ENCODE data around the gene DOCK2. TPM values are rescaled to one million over a fixed set of nuclear protein-coding genes. Genes with fewer than 3 reads are reported as not detected.

The DOCK2 gene
- total RNA-seq, 4 donors from 2014 or later = 2.3 to 11.2 (median 3.2) TPM

- H3K27me3 ChIP-seq = no peaks in the 10 kb centered on the region
- no peaks in the 10 kb centered on the region for H3K9me3 ChIP-seq
- no peak for DNase-seq (ENCODE audit: low spot score in 2 of 2)
- H3K27ac ChIP-seq = no peak overlapping the region
- no peaks in the 10 kb centered on the region for H3K36me3 ChIP-seq
- 60% methylated on average over 13 of the region's 13 CpGs for WGBS
- H3K4me3 ChIP-seq = no peak overlapping the region
- H3K4me1 ChIP-seq = peaks cover 3% of the 10 kb centered on the region
- no peak for TF ChIP-seq POLR2AphosphoS5 (IDR thresholded peaks at IDR 0.05)
- TF ChIP-seq, protein P1, sequence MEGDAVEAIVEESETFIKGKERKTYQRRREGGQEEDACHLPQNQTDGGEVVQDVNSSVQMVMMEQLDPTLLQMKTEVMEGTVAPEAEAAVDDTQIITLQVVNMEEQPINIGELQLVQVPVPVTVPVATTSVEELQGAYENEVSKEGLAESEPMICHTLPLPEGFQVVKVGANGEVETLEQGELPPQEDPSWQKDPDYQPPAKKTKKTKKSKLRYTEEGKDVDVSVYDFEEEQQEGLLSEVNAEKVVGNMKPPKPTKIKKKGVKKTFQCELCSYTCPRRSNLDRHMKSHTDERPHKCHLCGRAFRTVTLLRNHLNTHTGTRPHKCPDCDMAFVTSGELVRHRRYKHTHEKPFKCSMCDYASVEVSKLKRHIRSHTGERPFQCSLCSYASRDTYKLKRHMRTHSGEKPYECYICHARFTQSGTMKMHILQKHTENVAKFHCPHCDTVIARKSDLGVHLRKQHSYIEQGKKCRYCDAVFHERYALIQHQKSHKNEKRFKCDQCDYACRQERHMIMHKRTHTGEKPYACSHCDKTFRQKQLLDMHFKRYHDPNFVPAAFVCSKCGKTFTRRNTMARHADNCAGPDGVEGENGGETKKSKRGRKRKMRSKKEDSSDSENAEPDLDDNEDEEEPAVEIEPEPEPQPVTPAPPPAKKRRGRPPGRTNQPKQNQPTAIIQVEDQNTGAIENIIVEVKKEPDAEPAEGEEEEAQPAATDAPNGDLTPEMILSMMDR (IDR thresholded peaks at IDR 0.05) = no peak
- TF ChIP-seq EP300 (IDR thresholded peaks at IDR 0.05) = no peak
- no peak for TF ChIP-seq POLR2A (IDR thresholded peaks at IDR 0.05)
Measured at GRCh38 chr5:169648725-169649310, 11.7 kb downstream of the DOCK2 start.

- no peaks in the 10 kb centered on the region for H3K36me3 ChIP-seq
- H3K9me3 ChIP-seq = no peaks in the 10 kb centered on the region
- H3K4me3 ChIP-seq = no peak overlapping the region
- no peak overlapping the region for H3K27ac ChIP-seq
- H3K4me1 ChIP-seq = peaks cover 3% of the 10 kb centered on the region
- WGBS = 72% methylated on average over 7 of the region's 7 CpGs
- H3K27me3 ChIP-seq = no peaks in the 10 kb centered on the region
- TF ChIP-seq, protein P1 (IDR thresholded peaks at IDR 0.05) = no peak
- TF ChIP-seq POLR2A (IDR thresholded peaks at IDR 0.05) (no peak), EP300 (IDR thresholded peaks at IDR 0.05) (no peak), POLR2AphosphoS5 (IDR thresholded peaks at IDR 0.05) (no peak)
- DNase-seq (ENCODE audit: low spot score in 2 of 2) = no peak
Measured at GRCh38 chr5:169649486-169649885, 12.4 kb downstream of the DOCK2 start.

GRCh38 chr5:169650701-169651331 is 13.7 kb downstream of the DOCK2 start:
- TF ChIP-seq EP300 (IDR thresholded peaks at IDR 0.05) = no peak
- TF ChIP-seq POLR2A (IDR thresholded peaks at IDR 0.05) = no peak
- TF ChIP-seq, protein P1 (IDR thresholded peaks at IDR 0.05) = no peak
- no peak for TF ChIP-seq POLR2AphosphoS5 (IDR thresholded peaks at IDR 0.05)
- no peak overlapping the region for H3K4me3 ChIP-seq
- WGBS = 68% methylated on average over 5 of the region's 5 CpGs
- DNase-seq (ENCODE audit: low spot score in 2 of 2) = no peak
- peaks cover 3% of the 10 kb centered on the region for H3K4me1 ChIP-seq
- no peaks in the 10 kb centered on the region for H3K36me3 ChIP-seq
- H3K27me3 ChIP-seq = no peaks in the 10 kb centered on the region
- no peaks in the 10 kb centered on the region for H3K9me3 ChIP-seq
- no peak overlapping the region for H3K27ac ChIP-seq

DNA sequence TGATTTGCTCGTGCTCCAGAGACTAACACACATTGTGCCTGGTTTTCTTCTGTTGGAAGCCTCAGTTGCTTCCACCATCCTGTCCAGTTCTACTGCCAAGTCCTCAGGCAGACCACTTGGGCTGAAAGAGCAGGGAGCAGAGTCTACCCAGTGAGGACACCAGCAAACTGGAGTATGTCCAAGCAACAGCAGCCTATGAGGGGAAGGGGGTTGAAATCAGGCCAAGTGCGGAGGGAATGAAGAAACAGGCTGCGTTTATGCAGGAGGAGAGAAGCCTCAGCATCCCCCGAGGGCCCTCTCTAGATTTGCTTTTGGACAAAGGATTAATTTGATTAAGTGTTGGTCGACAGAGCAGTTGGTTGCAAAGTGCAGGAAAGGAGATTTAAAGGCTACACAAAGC is 14.5 kb downstream of the DOCK2 start:
- Histone ChIP-seq H3K4me1 (peaks cover 3% of the 10 kb centered on the region), H3K27ac (no peak overlapping the region), H3K36me3 (no peaks in the 10 kb centered on the region), H3K27me3 (no peaks in the 10 kb centered on the region), H3K9me3 (no peaks in the 10 kb centered on the region), H3K4me3 (no peak overlapping the region)
- WGBS = 46% methylated on average over 5 of the region's 5 CpGs
- TF ChIP-seq, protein P1 (IDR thresholded peaks at IDR 0.05) = no peak
- TF ChIP-seq POLR2A (IDR thresholded peaks at IDR 0.05) (no peak), POLR2AphosphoS5 (IDR thresholded peaks at IDR 0.05) (no peak), EP300 (IDR thresholded peaks at IDR 0.05) (no peak)
- no peak for DNase-seq (ENCODE audit: low spot score in 2 of 2)

GRCh38 chr5:169652057-169652456 is 15.0 kb downstream of the DOCK2 start:
- WGBS = no CpG with 5 or more reads among the region's 1 CpG
- no peak for DNase-seq (ENCODE audit: low spot score in 2 of 2)
- Histone ChIP-seq H3K4me3 (no peak overlapping the region), H3K9me3 (no peaks in the 10 kb centered on the region), H3K27ac (no peak overlapping the region), H3K4me1 (peaks cover 3% of the 10 kb centered on the region), H3K36me3 (no peaks in the 10 kb centered on the region), H3K27me3 (no peaks in the 10 kb centered on the region)
- TF ChIP-seq POLR2AphosphoS5 (IDR thresholded peaks at IDR 0.05) (no peak), POLR2A (IDR thresholded peaks at IDR 0.05) (no peak), EP300 (IDR thresholded peaks at IDR 0.05) (no peak)
- TF ChIP-seq, protein P1 (IDR thresholded peaks at IDR 0.05) = no peak
